GM19035 (cell line): ENCODE data around the gene STARD10.

ENCODE experiments used
- ATAC-seq: cut with Tn5 transposase; IDR thresholded peaks from one replicate; pipeline ENCODE4 v1.9.1; 2021; ENCODE audit not compliant: unreplicated experiment

Gene STARD10

GRCh38 chr11:72781313-72782080 lies 12.3 kb downstream of the STARD10 start:
- ATAC-seq = peak; percentile 57

DNA sequence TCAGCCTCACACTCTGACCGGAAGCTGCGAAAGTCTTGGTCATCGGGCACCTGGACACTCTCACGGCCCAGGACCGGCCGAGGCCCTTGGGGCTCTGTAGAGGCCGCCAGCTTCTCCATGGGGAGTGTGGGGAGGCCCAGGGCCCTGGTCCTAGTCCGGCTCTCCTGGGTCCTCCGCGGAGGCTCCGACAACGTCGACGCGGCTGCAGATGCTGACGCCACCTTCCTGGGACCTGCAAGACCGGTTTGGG lies 12.9 kb downstream of the STARD10 start:
- no peak for ATAC-seq

GRCh38 chr11:72780296-72781062 lies 13.4 kb downstream of the STARD10 start:
- ATAC-seq = no peak

- no peak for ATAC-seq
Observed at GRCh38 chr11:72779495-72780128, 14.2 kb downstream of the STARD10 start.

DNA sequence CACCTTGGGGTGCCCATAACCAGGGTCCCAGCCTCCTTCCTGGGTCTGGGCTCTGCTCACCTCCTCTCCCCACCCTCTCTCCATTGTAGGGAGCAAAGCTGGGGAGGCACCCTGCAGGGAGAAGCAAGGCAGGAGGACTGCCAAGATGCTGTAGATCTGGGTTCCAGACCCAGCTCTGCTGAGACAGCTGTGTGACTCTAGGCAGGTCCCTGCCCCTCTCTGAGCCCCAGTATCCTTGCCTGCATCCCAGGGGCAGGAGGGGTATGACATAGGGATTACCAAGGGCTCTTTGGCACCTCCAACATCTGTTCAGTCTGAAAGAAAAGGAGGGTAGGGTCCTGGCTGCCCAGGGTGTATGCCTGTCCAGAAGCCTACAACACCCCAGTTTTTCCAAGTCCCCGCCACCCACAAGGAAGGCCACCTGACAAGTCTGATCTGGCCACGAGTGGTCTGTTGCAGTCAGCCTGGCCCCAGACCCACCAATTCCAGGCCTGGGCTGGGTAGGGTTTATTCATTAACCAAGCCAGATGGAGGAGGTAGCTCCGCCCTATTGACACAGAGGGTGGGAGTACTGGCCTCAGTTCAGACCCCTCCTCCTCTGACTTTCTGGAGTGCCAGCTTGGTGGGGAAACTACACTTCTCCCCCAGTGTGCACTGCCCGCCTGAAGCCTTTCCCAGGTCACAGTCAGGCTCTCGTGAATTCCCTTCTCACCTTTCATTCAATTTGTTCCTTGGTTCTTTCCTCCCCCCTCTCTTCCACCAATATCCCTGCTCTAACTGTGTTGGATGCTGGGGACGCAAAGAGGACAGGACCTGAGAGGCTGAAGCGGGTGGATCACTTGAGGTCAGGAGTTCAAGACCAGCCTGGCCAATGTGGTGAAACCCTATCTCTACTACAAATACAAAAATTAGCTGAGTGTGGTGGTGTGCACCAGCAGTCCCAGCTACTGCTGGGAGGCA lies 15.0 kb downstream of the STARD10 start:
- ATAC-seq = no peak

DNA sequence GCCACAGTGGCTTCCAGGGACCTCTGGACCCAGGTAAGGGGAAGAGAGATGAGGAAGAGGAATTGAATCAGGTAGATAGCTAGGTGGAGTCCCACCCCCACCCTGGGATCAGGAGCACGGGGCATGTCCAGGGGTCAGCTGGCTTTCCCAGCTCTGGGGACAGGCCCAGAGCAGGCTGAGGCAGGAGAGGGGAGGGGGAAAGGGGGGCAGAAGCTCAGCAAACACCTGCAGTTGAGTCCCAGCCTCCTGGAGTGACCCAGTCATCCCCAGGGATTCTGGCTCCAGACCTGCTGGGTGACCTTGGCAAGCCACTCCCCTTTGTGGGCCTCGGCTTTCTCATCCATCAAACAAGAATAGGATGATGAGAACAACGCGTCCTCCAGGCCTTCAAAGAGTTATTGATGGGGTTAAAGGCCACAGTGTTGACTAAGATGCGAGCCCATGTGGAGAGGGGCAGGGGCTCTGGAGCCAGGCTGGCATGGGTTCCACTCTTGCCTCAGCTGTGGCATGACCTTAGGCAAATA lies 16.0 kb downstream of the STARD10 start:
- no peak for ATAC-seq

GRCh38 chr11:72776844-72777754 lies 16.7 kb downstream of the STARD10 start:
- ATAC-seq = no peak

GRCh38 chr11:72776117-72776843 lies 17.6 kb downstream of the STARD10 start:
- no peak for ATAC-seq

DNA sequence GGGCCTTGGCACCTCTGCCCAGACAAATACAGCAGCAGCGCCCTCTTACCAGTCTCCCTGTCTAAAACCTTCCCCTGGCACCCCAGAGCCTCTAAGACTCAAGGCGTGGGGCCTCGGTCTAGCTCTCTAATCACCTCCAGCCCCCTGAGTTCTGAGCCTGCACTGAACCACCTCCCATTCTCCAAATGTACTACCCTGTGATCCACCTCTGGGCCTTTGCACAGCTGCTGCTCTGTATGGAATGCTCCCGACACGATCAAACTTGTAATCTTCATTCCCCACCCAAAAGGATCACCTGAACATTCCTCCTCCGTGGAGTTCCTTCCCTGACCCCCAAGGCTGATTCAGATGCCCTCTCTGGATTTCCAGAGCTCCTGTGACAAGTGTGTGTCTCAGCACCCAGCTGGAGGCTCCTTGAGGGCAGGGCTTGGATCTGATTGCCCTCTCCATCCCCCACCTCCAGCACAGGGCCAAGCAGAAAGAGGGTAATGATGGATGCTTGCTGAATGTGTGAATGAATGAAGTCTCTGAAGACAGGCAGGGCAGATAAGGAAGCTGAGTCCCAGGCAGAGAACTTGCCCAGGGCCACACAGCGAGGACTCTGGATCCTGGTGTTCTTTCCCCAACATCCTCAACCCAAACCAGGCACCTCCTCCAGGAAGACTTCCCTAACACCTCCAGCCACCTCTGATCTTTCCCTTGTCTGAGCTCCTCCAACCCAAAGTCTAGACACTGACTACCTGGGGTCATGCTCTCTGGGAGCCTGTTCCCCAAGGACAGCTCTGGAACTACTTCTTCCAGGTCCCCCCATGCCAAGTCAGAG lies 18.3 kb downstream of the STARD10 start:
- ATAC-seq = no peak

DNA sequence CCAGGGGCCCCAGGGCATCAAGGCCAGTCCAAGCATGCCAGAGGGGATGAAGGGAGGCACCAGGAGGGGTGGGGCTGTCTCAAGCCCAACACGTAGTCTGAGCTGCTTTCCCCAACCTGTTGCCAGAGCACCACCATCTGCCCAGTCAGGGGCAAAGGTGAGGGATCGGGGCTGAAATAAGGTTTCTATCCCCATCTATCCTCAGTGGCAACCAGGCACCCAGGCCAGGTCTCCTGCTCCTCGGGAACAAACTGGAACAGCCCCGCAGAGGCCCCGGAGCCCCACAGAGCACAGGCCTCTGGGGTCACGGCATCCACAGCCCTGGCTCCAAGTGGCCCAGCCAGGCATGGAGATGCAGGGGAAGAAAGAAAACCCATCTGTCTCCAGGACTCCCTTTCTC lies 19.3 kb downstream of the STARD10 start:
- no peak for ATAC-seq

GRCh38 chr11:72773696-72774095 lies 20.2 kb downstream of the STARD10 start:
- no peak for ATAC-seq

DNA sequence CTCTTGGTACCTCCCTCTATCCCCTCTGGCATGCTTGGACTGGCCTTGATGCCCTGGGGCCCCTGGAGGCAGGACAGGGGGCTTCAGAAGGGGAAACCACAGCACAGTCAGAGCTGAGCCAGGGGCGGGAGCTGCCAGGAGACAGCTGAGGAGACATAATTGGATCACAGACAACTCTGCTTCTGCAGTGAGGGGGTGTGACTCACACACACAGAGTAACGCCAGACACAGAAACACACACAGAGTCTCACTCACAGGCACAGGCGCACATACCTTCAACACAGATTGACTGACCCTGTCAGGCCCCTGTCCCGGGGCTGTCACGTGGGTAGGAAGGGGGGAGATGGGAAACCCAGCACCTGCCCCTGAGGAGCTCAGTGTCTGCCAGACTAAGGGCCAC lies 20.6 kb downstream of the STARD10 start:
- no peak for ATAC-seq

GRCh38 chr11:72772059-72772458 lies 21.8 kb downstream of the STARD10 start:
- ATAC-seq = no peak

- no peak for ATAC-seq
Observed at GRCh38 chr11:72771507-72771906, 22.3 kb downstream of the STARD10 start.

DNA sequence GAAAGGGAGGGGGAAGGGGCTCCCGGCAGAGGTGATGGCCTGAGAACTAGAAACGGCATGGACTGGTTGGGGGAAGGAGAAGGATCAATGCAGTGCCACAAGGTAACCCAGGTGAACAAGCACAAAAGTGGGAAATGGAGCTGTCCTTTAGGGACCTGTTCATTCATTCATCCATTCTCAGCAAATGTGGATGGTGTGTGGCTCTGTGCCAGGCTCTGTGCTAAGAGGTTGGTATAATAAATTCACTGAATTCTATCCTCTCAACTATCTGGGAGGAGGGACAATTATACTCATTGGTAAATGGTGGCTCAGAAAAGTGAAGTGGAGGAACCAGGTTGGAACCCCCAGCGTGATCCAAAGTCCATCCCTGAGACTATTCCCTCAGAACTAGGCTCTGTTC lies 23.0 kb downstream of the STARD10 start:
- no peak for ATAC-seq

DNA sequence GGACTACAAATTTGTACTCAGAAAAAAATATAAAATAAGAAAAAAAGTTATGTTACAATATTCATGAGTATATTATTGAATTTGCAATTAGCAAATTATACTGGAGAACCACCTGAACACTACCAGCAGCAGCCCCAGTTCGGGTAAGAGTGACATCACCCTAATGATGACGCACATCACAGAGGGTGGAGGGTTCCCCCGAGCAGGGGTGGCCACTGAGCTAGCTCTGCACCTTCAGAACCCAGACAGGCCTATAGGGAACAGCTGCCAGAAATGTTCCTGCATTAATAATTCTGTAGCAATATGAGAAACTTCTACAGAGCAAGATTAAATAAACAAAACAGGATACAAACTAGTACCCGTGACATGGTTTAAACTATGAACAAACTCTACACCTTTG lies 24.2 kb downstream of the STARD10 start:
- ATAC-seq = no peak

GRCh38 chr11:72768581-72768980 lies 25.3 kb downstream of the STARD10 start:
- ATAC-seq = no peak
